GM21367 (cell line): Measurements from ENCODE around the gene UBC.

Source experiments
- ATAC-seq: cut with Tn5 transposase; IDR thresholded peaks from one replicate; pipeline ENCODE4 v1.9.1; 2021; ENCODE audit not compliant: unreplicated experiment

The UBC gene

GRCh38 chr12:124866195-124866882 is 48.1 kb downstream of the UBC start:
- ATAC-seq: no peak

DNA sequence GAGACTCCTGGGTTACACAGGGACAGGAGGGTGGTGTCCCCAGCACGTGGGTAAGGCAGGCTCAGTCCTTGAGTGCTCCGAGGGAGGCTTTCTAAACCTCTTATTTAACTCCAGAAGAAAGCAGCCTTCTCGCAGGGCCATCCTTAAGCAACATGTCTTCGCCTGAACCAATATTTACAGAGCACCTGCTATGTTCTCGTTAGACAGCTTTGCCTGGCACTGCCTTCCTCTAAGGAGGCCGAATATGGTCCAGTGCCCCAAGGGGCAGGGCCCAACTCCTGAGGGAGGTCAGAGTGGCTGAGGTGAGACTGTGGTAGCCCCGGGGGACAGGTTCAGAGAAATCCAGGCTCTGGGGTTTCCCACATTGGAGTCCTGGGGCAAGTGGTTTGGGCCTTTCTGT is 48.7 kb downstream of the UBC start:
- ATAC-seq: no peak

GRCh38 chr12:124864326-124864752 is 50.1 kb downstream of the UBC start:
- ATAC-seq: no peak

DNA sequence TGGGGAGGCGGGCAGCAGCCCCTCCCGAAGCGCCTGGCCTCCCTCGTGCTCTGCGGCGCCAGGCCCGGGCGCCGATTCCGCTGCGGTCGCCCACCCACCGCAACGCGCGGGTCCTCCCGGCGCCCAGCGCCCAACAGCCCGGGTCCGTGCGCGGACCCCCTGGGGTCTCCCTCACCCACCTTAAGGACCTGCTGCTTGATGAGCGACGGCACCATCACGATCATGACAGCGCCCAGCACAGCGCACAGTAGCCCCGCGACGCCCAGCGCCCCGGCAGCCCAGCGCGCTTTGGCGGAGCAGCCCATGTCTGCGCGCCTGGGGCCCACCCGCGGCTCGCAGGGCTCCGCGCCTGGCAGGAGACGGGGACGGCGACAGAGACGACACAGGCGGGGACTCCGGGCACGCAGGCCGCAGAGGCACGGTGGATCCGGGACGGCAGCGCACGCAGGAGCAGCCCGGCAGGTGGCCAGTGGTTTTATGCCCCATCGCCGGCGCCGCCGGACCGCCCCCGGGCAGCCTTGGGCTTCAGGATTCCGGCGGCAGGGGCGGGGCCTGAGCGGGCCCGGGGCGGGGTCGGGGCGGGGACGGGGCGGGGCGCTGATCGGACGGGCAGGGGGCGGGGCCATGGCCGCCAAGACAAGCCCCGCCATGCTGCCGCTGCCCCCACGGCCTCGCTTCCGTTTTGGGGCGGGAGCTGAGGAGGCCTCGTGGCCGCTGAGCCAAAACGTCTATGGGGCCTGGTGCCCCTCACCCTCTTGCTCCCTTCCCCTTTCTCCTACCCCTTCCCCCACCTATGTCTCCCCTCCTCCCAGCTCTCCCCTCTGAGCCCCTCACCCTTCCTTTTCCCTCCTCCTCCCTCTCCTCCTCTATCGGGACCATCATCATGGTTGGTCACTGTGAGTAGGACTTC is 50.8 kb downstream of the UBC start, which contains the start of gene SCARB1:
Gene SCARB1 (minus strand): TSS at position 449 of the 910 bp plus-strand sequence. CDS start 144 bp downstream, at position 305.
- peak; percentile 54 for ATAC-seq

- peak; percentile 21 for ATAC-seq
These were observed 51.6 kb downstream of the UBC start for GRCh38 chr12:124862768-124863415.

GRCh38 chr12:124861898-124862676 is 52.4 kb downstream of the UBC start:
- no peak for ATAC-seq
